HFF-Myc (cell line): Measurements from ENCODE around the gene MPV17L2.

Experiments used
- DNase-seq: peaks from one replicate; pipeline ENCODE4 v3.0.0-alpha.2; 2011; ENCODE audit warnings: low read depth; ENCODE audit errors: extremely low read depth
- H3K4me3 ChIP-seq: replicated peaks from 2 replicates; pipeline ENCODE4 v1.5.1; 2011; ENCODE audit warnings: low read depth, mild to moderate bottlenecking, control low read depth, low read length
- TF ChIP-seq, protein P1 (sequence below): IDR thresholded peaks from 2 replicates; pipeline ENCODE4 v1.5.1; 2012; ENCODE audit warnings: mild to moderate bottlenecking, low read depth, low read length, control low read depth; ENCODE audit errors: missing control alignments

MPV17L2 gene

GRCh38 chr19:18174983-18175382 lies 18.0 kb upstream of the MPV17L2 start:
- TF ChIP-seq, protein P1, sequence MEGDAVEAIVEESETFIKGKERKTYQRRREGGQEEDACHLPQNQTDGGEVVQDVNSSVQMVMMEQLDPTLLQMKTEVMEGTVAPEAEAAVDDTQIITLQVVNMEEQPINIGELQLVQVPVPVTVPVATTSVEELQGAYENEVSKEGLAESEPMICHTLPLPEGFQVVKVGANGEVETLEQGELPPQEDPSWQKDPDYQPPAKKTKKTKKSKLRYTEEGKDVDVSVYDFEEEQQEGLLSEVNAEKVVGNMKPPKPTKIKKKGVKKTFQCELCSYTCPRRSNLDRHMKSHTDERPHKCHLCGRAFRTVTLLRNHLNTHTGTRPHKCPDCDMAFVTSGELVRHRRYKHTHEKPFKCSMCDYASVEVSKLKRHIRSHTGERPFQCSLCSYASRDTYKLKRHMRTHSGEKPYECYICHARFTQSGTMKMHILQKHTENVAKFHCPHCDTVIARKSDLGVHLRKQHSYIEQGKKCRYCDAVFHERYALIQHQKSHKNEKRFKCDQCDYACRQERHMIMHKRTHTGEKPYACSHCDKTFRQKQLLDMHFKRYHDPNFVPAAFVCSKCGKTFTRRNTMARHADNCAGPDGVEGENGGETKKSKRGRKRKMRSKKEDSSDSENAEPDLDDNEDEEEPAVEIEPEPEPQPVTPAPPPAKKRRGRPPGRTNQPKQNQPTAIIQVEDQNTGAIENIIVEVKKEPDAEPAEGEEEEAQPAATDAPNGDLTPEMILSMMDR, result no peak
- no peak for DNase-seq
- no peak overlapping the region for H3K4me3 ChIP-seq

DNA sequence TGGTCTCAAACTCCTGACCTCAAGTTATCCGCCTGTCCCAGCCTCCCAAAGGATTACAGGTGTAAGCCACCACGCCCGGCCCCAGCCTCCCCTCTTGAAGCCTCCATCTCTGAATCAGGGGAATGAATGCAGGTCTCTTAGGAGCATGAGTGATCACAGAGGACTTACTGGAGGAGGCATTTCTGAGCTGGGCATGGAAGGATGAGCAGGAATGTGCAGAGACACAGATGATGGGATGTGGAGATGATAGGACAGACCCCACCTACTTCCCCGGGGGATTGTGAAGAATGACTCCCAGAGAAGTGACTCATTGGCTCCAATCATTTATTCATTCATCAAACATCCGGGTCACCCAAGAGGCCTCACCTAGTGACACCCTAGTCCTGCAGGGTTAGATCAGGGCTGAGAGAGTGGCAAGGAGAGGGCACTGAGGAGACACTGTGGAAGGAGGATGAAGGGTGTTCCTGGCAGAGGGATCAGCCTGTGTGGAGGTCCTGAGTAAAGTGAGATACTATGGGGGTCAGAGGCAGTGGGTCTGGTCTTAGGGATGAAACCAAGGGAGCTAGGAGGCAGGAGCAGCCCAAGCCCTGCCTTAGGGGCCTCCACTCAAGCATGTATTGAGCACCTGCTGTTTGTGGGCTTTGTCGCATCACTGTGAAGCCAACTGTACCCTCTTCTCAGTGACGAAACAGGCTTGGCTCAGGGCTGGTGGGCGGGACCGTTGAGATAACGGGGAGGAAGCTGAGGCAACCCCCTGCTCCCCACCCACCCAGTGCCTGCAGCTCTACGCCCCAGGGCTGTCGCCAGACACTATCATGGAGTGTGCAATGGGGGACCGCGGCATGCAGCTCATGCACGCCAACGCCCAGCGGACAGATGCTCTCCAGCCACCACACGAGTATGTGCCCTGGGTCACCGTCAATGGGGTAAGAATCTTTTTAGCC lies 16.4 kb upstream of the MPV17L2 start:
- TF ChIP-seq, protein P1, result no peak
- DNase-seq, result no peak
- no peak overlapping the region for H3K4me3 ChIP-seq

GRCh38 chr19:18179957-18180356 lies 13.1 kb upstream of the MPV17L2 start:
- H3K4me3 ChIP-seq, result no peak overlapping the region
- TF ChIP-seq, protein P1, result no peak
- DNase-seq, result no peak

DNA sequence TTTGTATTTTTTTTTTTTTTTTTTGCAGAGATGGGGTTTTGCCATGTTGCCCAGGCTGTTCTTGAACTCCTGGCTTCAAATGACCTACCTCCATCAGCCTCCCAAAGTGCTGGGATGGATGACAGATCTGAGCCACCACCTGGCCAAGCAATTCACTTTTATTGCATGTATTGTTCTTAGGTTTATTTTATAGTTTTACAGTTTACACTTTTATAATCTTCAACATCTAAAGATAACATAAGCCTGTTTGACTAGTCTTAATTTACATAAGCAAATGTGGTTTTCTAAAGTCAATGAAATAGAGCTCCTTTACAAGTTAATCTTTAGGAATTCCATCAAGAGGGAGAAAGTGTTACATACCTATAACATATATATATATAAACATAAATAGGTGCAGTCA lies 9.5 kb upstream of the MPV17L2 start:
- DNase-seq, result no peak
- TF ChIP-seq, protein P1, result no peak
- no peak overlapping the region for H3K4me3 ChIP-seq

GRCh38 chr19:18185538-18185937 lies 7.5 kb upstream of the MPV17L2 start:
- no peak for DNase-seq
- TF ChIP-seq, protein P1, result no peak
- no peak overlapping the region for H3K4me3 ChIP-seq

GRCh38 chr19:18190278-18190677 lies 2.7 kb upstream of the MPV17L2 start:
- no peak overlapping the region for H3K4me3 ChIP-seq
- DNase-seq, result no peak
- TF ChIP-seq, protein P1, result no peak
